ENCODE measurements around the gene SUV39H1. TPM values are rescaled to one million over a fixed set of nuclear protein-coding genes. Genes with fewer than 3 reads are reported as not detected.
A peak's percentile ranks its signal among the peaks of the same experiment; 100 is the strongest.
"Not testable (repeated sequence)": the region's sequence is repeated elsewhere in the genome, so short reads cannot be mapped to it uniquely, and the experiment has no call there.

The SUV39H1 gene
- total RNA-seq, 4 donors from 2014 or later, result 6.7 to 15.0 (median 9.2) TPM

DNA sequence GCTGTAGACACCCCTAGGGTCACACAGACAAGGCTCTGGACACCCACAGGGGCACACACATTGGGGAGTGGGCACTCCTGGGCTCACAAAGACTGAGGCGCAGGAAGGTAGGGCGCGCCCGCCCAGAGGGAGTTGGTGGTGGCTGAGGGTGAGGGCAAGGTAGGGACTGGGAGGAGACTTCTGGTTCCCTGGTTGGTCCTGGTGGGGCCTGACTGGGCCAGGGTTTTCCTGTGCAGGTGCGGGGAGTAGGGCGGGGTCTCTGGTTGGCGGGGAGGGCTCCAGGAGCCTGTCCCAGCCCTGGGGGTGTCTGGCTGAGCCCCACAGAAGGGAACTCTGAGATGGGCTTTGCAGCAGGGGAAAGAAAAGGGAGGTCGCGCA, 19.7 kb upstream of the SUV39H1 start:
- H3K4me3 ChIP-seq (ENCODE audit: low read depth, poor library complexity, severe bottlenecking), result peak overlapping the region; percentile 50
- intact Hi-C loops (cut with DNase I; ENCODE audit: low total_unique reads), result no loop called here
- 0 to 52% methylated on average over 2 to 9 of the region's 9 CpGs for WGBS, 2 donors
- DNase-seq (ENCODE audit: low spot score in 2 of 2), result no peak
- TF ChIP-seq, protein P1, sequence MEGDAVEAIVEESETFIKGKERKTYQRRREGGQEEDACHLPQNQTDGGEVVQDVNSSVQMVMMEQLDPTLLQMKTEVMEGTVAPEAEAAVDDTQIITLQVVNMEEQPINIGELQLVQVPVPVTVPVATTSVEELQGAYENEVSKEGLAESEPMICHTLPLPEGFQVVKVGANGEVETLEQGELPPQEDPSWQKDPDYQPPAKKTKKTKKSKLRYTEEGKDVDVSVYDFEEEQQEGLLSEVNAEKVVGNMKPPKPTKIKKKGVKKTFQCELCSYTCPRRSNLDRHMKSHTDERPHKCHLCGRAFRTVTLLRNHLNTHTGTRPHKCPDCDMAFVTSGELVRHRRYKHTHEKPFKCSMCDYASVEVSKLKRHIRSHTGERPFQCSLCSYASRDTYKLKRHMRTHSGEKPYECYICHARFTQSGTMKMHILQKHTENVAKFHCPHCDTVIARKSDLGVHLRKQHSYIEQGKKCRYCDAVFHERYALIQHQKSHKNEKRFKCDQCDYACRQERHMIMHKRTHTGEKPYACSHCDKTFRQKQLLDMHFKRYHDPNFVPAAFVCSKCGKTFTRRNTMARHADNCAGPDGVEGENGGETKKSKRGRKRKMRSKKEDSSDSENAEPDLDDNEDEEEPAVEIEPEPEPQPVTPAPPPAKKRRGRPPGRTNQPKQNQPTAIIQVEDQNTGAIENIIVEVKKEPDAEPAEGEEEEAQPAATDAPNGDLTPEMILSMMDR (IDR thresholded peaks at IDR 0.05), result no peak
- TF ChIP-seq POLR2A (IDR thresholded peaks at IDR 0.05), result no peak

DNA sequence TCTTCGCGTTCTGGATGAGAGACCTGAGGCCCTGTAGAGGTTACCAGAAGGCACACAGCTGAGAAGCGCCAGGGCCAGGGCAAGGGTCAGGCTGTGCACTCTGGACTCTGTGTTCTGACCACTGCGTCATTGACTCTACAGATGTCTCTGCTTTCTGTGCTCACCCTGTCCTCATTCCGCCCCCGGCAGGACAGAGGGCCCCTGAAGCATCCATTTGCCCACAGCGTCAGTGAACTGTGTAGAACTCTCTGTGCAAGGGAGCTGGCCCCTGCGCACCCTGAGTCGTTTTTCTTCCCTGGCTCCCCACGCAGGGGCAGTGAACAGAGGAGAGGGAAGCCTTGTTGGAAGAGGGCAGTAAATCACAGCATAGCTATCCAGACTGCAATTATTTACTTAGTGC, 19.0 kb upstream of the SUV39H1 start:
- TF ChIP-seq POLR2A (IDR thresholded peaks at IDR 0.05), result no peak
- TF ChIP-seq, protein P1 (IDR thresholded peaks at IDR 0.05), result no peak
- no peak for DNase-seq (ENCODE audit: low spot score in 2 of 2)
- 50 to 67% methylated on average over 10 of the region's 10 CpGs for WGBS, 2 donors
- H3K4me3 ChIP-seq (ENCODE audit: low read depth, poor library complexity, severe bottlenecking), result no peak overlapping the region
- intact Hi-C loops (cut with DNase I; ENCODE audit: low total_unique reads), result no loop called here

DNA sequence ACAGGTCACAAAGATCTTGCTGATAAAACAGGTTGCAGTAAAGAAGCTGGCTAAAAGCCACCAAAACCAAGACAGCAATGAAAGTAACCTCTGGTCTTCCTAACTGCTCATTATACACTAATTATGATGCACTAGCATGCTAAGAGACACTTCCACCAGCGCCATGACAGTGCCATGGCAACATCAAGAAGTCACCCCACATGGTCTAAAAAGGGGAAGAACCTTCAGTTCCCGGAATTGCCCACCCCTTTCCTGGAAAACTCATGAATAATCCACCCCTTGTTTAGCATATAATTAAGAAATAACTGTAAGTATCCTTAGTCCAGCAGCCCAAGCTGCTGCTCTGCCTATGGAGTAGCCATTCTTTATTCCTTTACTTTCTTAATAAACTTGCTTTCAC, 16.1 kb upstream of the SUV39H1 start:
- DNase-seq (ENCODE audit: low spot score in 2 of 2); H3K4me3 ChIP-seq (ENCODE audit: low read depth, poor library complexity, severe bottlenecking); intact Hi-C loops (cut with DNase I; ENCODE audit: low total_unique reads): not testable (repeated sequence)
- 16 to 26% methylated on average over 2 of the region's 2 CpGs for WGBS, 2 donors

GRCh38 chrX:48680925-48681324, 15.6 kb upstream of the SUV39H1 start:
- DNase-seq (ENCODE audit: low spot score in 2 of 2); H3K4me3 ChIP-seq (ENCODE audit: low read depth, poor library complexity, severe bottlenecking); intact Hi-C loops (cut with DNase I; ENCODE audit: low total_unique reads): not testable (repeated sequence)
- whole genome bisulfite sequencing, 2 donors, result 83 to 91% methylated on average over 6 of the region's 6 CpGs

DNA sequence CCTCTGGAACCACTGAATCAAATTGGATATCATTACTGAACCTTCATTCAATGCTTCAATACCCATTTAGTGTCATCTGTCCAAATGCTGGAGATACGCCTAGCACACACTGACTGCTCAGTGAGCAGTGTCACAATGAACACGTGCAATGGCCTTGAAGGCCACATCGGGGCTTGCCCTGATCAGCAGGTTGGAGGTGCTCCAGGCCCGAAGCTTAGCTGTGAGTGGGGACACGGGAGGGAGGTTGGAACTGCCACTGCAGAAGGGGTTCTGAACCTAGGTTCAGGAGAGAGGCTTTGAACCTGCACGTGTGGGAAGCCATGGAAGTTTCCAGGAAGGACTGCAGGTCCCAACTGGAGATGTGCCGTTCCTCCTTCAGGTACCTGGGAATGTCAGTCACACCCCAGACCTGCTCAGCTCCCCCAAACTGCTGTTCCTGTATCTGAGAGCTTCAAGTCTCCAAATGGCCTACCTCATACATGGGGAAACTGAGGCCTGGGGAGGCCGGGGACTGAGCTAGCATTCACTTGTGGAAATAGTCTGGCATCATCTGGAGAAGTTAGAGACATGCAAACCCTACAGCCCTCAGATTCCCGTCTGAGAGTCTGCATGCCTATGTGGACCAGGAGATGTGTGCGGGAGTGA, 14.9 kb upstream of the SUV39H1 start:
- no peak for DNase-seq (ENCODE audit: low spot score in 2 of 2)
- no peak overlapping the region for H3K4me3 ChIP-seq (ENCODE audit: low read depth, poor library complexity, severe bottlenecking)
- WGBS, 2 donors, result 73 to 77% methylated on average over 8 to 10 of the region's 10 CpGs
- TF ChIP-seq, protein P1 (IDR thresholded peaks at IDR 0.05), result no peak
- TF ChIP-seq POLR2A (IDR thresholded peaks at IDR 0.05), result no peak
- intact Hi-C loops (cut with DNase I; ENCODE audit: low total_unique reads), result no loop called here

DNA sequence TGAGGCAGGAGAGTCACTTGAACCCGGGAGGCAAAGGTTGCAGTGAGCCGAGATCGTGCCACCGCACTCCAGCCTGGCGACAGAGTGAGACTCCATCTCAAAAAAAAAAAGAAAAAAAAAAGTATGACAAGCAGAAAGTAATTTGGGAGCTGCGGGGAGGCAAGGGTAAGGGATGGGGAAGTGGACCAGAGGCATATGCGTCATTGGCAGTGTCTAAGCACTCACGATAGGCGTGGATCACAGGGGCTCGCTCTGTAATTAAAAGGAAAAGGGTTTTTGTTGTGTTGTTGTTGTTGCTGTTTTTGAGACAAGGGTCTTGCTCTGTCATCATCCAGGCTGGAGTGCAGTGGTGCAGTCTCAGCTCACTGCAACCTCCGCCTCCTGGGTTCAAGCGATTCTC, 13.7 kb upstream of the SUV39H1 start:
- intact Hi-C loops (cut with DNase I; ENCODE audit: low total_unique reads); H3K4me3 ChIP-seq (ENCODE audit: low read depth, poor library complexity, severe bottlenecking); DNase-seq (ENCODE audit: low spot score in 2 of 2): not testable (repeated sequence)
- 85 to 91% methylated on average over 12 of the region's 12 CpGs for WGBS, 2 donors

DNA sequence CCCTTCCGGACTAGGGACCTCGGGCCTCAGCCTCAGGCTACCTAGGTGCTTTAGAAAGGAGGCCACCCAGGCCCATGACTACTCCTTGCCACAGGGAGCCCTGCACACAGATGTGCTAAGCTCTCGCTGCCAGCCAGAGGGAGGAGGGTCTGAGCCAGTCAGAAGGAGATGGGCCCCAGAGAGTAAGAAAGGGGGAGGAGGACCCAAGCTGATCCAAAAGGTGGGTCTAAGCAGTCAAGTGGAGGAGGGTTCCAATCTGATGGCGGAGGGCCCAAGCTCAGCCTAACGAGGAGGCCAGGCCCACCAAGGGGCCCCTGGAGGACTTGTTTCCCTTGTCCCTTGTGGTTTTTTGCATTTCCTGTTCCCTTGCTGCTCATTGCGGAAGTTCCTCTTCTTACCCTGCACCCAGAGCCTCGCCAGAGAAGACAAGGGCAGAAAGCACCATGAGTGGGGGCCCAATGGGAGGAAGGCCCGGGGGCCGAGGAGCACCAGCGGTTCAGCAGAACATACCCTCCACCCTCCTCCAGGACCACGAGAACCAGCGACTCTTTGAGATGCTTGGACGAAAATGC, 13.0 kb upstream of the SUV39H1 start, which contains the start of gene WAS:
WAS (plus strand) TSS at position 389 of the 572 bp plus-strand sequence; CDS start at position 444, 55 bp downstream.
- 65 to 84% methylated on average over 13 of the region's 13 CpGs for WGBS, 2 donors
- no peak within 1 kb of the TSS for H3K4me3 ChIP-seq (ENCODE audit: low read depth, poor library complexity, severe bottlenecking)
- intact Hi-C loops (cut with DNase I; ENCODE audit: low total_unique reads), result no loop called here
- no peak for TF ChIP-seq POLR2A (IDR thresholded peaks at IDR 0.05)
- TF ChIP-seq, protein P1 (IDR thresholded peaks at IDR 0.05), result no peak
- no peak for DNase-seq (ENCODE audit: low spot score in 2 of 2)
